H1 (cell line): ENCODE measurements around the gene AKR1C8. TPM values are rescaled to one million over a fixed set of nuclear protein-coding genes. Genes with fewer than 3 reads are reported as not detected.

Experiments
- CTCF ChIA-PET: fragments of 300-600 bp; sonication (Branson Sonifier 250); formaldehyde crosslinking; loops from one replicate; lab custom pipeline; 2021; ENCODE audit not compliant: partially characterized antibody; lab: Charles Lee
- POLR2A ChIA-PET: fragments of 300-600 bp; sonication (Branson Sonifier 250); formaldehyde crosslinking; loops from one replicate; lab custom pipeline; 2021; ENCODE audit warnings: inconsistent platforms; ENCODE audit not compliant: partially characterized antibody; lab: Charles Lee
- DNase-seq, 2 experiments: peaks; one replicate each; pipeline versions ENCODE4 v3.0.0 to v3.0.0-alpha.2; 2010 to 2022; ENCODE audit warnings: low spot score in 2 of 2, low read depth in 1 of 2, mixed read lengths in 1 of 2
- FAIRE-seq: peaks from 2 replicates; lab custom pipeline; 2011; peaks lifted over from hg19 to GRCh38; lab: Jason Lieb, UNC
- H2AFZ ChIP-seq: 2 replicates; pipeline ENCODE4 v1.8.1; 2012; ENCODE audit warnings: low read length, inconsistent platforms
- H2AK5ac ChIP-seq: 2 replicates; pipeline ENCODE4 v1.6.1; 2013; ENCODE audit warnings: low read depth, low read length
- H2BK120ac ChIP-seq: replicated peaks from 2 replicates; pipeline ENCODE3; 2013; ENCODE audit warnings: low read depth, low read length, inconsistent platforms
- H2BK12ac ChIP-seq: 2 replicates; pipeline ENCODE4 v1.6.1; 2013; ENCODE audit warnings: low read depth, low read length
- H2BK15ac ChIP-seq: 2 replicates; pipeline ENCODE4 v1.6.1; 2013; ENCODE audit warnings: low read length
- H2BK20ac ChIP-seq: 2 replicates; pipeline ENCODE4 v1.6.1; 2013; ENCODE audit warnings: low read length
- H2BK5ac ChIP-seq: 2 replicates; pipeline ENCODE4 v1.6.1; 2013; ENCODE audit warnings: low read depth, low read length
- H3K14ac ChIP-seq: 2 replicates; pipeline ENCODE4 v1.6.1; 2013; ENCODE audit warnings: inconsistent platforms; ENCODE audit not compliant: insufficient read length
- H3K18ac ChIP-seq: 2 replicates; pipeline ENCODE4 v1.6.1; 2013; ENCODE audit warnings: low read length; ENCODE audit errors: extremely low read depth
- H3K23ac ChIP-seq: 2 replicates; pipeline ENCODE4 v1.6.1; 2013; ENCODE audit warnings: inconsistent platforms; ENCODE audit not compliant: insufficient read length
- H3K23me2 ChIP-seq: 2 replicates; pipeline ENCODE4 v1.6.1; 2013; ENCODE audit warnings: low read depth, low read length
- H3K27ac ChIP-seq: 2 replicates; pipeline ENCODE4 v1.6.1; 2011; ENCODE audit warnings: low read depth, low read length, inconsistent platforms
- H3K27me3 ChIP-seq, 4 experiments: replicated peaks in 1 of 4; 1 replicate in 1 of 4; 2 replicates in 3 of 4; pipeline versions ENCODE4 v1.6.1 to v1.8.1; 2011 to 2013; ENCODE audit warnings: low read length in 3 of 4, mild to moderate bottlenecking in 3 of 4, inconsistent platforms in 2 of 4, mixed read lengths in 2 of 4, moderate library complexity in 1 of 4; ENCODE audit not compliant: control insufficient read depth in 3 of 4, insufficient read depth in 3 of 4; ENCODE audit errors: extremely low read depth in 1 of 4
- H3K36me3 ChIP-seq, 4 experiments: 2 replicates each; pipeline versions ENCODE4 v1.6.1 to v1.8.1; 2011 to 2013; ENCODE audit warnings: mild to moderate bottlenecking in 4 of 4, low read length in 3 of 4, moderate library complexity in 2 of 4, control low read depth in 1 of 4, inconsistent platforms in 1 of 4; ENCODE audit not compliant: insufficient read depth in 4 of 4, control insufficient read depth in 2 of 4
- H3K4ac ChIP-seq: replicated peaks from 2 replicates; pipeline ENCODE3; 2013; ENCODE audit warnings: low read length, low read depth, mixed read lengths, inconsistent platforms; ENCODE audit not compliant: insufficient read length
- H3K4me1 ChIP-seq, 4 experiments: replicated peaks in 1 of 4; 1 replicate in 1 of 4; 2 replicates in 3 of 4; pipeline versions ENCODE4 v1.6.1 to v1.8.1; 2011 to 2013; ENCODE audit warnings: low read length in 3 of 4, inconsistent platforms in 2 of 4, mixed read lengths in 1 of 4; ENCODE audit not compliant: insufficient read depth in 4 of 4, control insufficient read depth in 3 of 4
- H3K4me2 ChIP-seq, 2 experiments: 2 replicates each; pipeline versions ENCODE4 v1.6.1 to v1.8.1; 2011 to 2013; ENCODE audit warnings: low read depth in 2 of 2, low read length in 2 of 2, control low read depth in 1 of 2, inconsistent platforms in 1 of 2, mild to moderate bottlenecking in 1 of 2; ENCODE audit not compliant: insufficient read depth in 1 of 2
- H3K4me3 ChIP-seq, 4 experiments: fragments of 200-600, 300-600 bp in 1 of 4; sonication (generic), shearing (Covaris generic), sonication (Bioruptor Twin) in 1 of 4; 2 replicates each; pipeline versions ENCODE4 v1.5.1 to v1.8.1; 2011 to 2016; ENCODE audit warnings: low read length in 4 of 4, low read depth in 3 of 4, control low read depth in 2 of 4, inconsistent platforms in 2 of 4, mild to moderate bottlenecking in 2 of 4, mixed read lengths in 1 of 4, moderate library complexity in 1 of 4; ENCODE audit not compliant: insufficient read depth in 2 of 4; ENCODE audit errors: extremely low read depth in 1 of 4
- H3K56ac ChIP-seq: replicated peaks from 2 replicates; pipeline ENCODE3; 2013; ENCODE audit warnings: low read depth, mild to moderate bottlenecking, mixed read lengths, low read length, inconsistent platforms; ENCODE audit not compliant: insufficient read length
- H3K79me1 ChIP-seq: 2 replicates; pipeline ENCODE4 v1.6.1; 2013; ENCODE audit warnings: low read depth, low read length, control low read depth
- H3K79me2 ChIP-seq, 2 experiments: 2 replicates each; pipeline versions ENCODE4 v1.6.1 to v1.8.1; 2012 to 2013; ENCODE audit warnings: low read length in 2 of 2, mild to moderate bottlenecking in 2 of 2, inconsistent platforms in 1 of 2; ENCODE audit not compliant: insufficient read depth in 2 of 2, control insufficient read depth in 1 of 2
- H3K9ac ChIP-seq, 4 experiments: replicated peaks in 1 of 4; 1 replicate in 1 of 4; 2 replicates in 3 of 4; pipeline versions ENCODE4 v1.6.1 to v1.8.1; 2011 to 2013; ENCODE audit warnings: low read depth in 3 of 4, low read length in 3 of 4, control low read depth in 2 of 4, mild to moderate bottlenecking in 2 of 4, moderate library complexity in 2 of 4, inconsistent platforms in 1 of 4; ENCODE audit errors: extremely low read depth in 1 of 4
- H3K9me3 ChIP-seq, 2 experiments: 2 replicates each; pipeline versions ENCODE4 v1.6.1 to v1.8.1; 2012 to 2013; ENCODE audit warnings: mild to moderate bottlenecking in 2 of 2, moderate library complexity in 2 of 2, control low read depth in 1 of 2, inconsistent platforms in 1 of 2, low read depth in 1 of 2, low read length in 1 of 2, mixed read lengths in 1 of 2; ENCODE audit not compliant: insufficient read depth in 2 of 2
- H4K20me1 ChIP-seq, 2 experiments: replicated peaks in 1 of 2; 2 replicates each; pipeline versions ENCODE3 to v1.8.1; 2011 to 2013; ENCODE audit warnings: inconsistent platforms in 2 of 2, low read length in 2 of 2, mild to moderate bottlenecking in 1 of 2; ENCODE audit not compliant: insufficient read depth in 2 of 2, control insufficient read depth in 1 of 2
- H4K5ac ChIP-seq: 2 replicates; pipeline ENCODE4 v1.6.1; 2013; ENCODE audit warnings: low read length, low read depth, mixed read lengths, inconsistent platforms; ENCODE audit not compliant: insufficient read length
- H4K8ac ChIP-seq: 2 replicates; pipeline ENCODE4 v1.8.0; 2013; ENCODE audit warnings: mild to moderate bottlenecking, moderate library complexity, low read length, inconsistent platforms; ENCODE audit not compliant: insufficient read depth; ENCODE audit errors: extremely low read depth
- H4K91ac ChIP-seq: replicated peaks from 2 replicates; pipeline ENCODE3; 2013; ENCODE audit warnings: low read length, mixed read lengths, inconsistent platforms; ENCODE audit not compliant: insufficient read length
- CREB1 ChIP-seq: IDR thresholded peaks from 2 replicates; pipeline ENCODE4 v1.6.1; 2012; ENCODE audit warnings: inconsistent platforms
- CTBP2 ChIP-seq: IDR thresholded peaks from 2 replicates; pipeline ENCODE4 v1.7.0; 2011; ENCODE audit warnings: borderline replicate concordance, mild to moderate bottlenecking, moderate library complexity, mixed read lengths, low read length; ENCODE audit not compliant: insufficient read depth, insufficient read length
- EGR1 ChIP-seq: IDR thresholded peaks from 2 replicates; pipeline ENCODE4 v1.6.1; 2011; ENCODE audit warnings: low read depth, low read length, borderline replicate concordance
- GABPA ChIP-seq: IDR thresholded peaks from 2 replicates; pipeline ENCODE4 v1.6.1; 2011; ENCODE audit warnings: mild to moderate bottlenecking, low read length, moderate library complexity, borderline replicate concordance; ENCODE audit not compliant: insufficient read depth
- GTF2F1 ChIP-seq: IDR thresholded peaks from 2 replicates; pipeline ENCODE4 v1.6.1; 2012; ENCODE audit warnings: low read depth, low read length, improper control_type of control experiment, borderline replicate concordance
- POU5F1 ChIP-seq: IDR thresholded peaks from 2 replicates; pipeline ENCODE4 v1.6.1; 2011; ENCODE audit warnings: low read depth, mild to moderate bottlenecking, low read length, moderate library complexity
- SP1 ChIP-seq: IDR thresholded peaks from 2 replicates; pipeline ENCODE4 v1.6.1; 2011; ENCODE audit warnings: low read depth, low read length
- SRF ChIP-seq: IDR thresholded peaks from 2 replicates; pipeline ENCODE4 v1.6.1; 2011; ENCODE audit warnings: mild to moderate bottlenecking, low read depth, low read length, moderate library complexity
- TCF12 ChIP-seq: IDR thresholded peaks from 2 replicates; pipeline ENCODE4 v1.6.1; 2011; ENCODE audit warnings: low read depth, mild to moderate bottlenecking, low read length
- YY1 ChIP-seq: IDR thresholded peaks from 2 replicates; pipeline ENCODE4 v1.6.1; 2011; ENCODE audit warnings: low read depth, mild to moderate bottlenecking, low read length
- WGBS, 2 experiments: shearing (Covaris generic) in 1 of 2; methylation state at CpG; one replicate each; pipeline versions ENCODE4 v1.1.6 to v1.1.7; 2013 to 2015; ENCODE audit warnings: low lambda C conversion rate in 2 of 2, mixed read lengths in 2 of 2, inconsistent platforms in 1 of 2, low coverage in 1 of 2, missing lambda C conversion rate in 1 of 2; ENCODE audit not compliant: insufficient replicate concordance in 2 of 2, insufficient coverage in 1 of 2, insufficient read length in 1 of 2; ENCODE audit errors: extremely low coverage in 1 of 2, missing lambda C conversion rate in 1 of 2; 5-methylcytosine and 5-hydroxymethylcytosine counted together
- polyA plus RNA-seq, 7 experiments: library from polyadenylated mRNA; depleted of rRNA in 3 of 7; stranded (reverse) in 5 of 7; unstranded in 2 of 7; fragments of >200 nt in 5 of 7; fragments of 200-250 nt in 2 of 7; gene quantifications; 1 replicate in 5 of 7; 2 replicates in 1 of 7; 4 replicates in 1 of 7; pipeline versions ENCODE4 v1.2.1 to v1.2.3, GENCODE V29; 2011 to 2013; ENCODE audit warnings: missing spikeins in 2 of 7, mixed read lengths in 2 of 7
- total RNA-seq: library from RNA; stranded (reverse); fragmentation: NEBNext Ultra II Directional; extraction: Animal tissue kit (Norgen Biotek cat#: 25700); gene quantifications from 2 replicates; pipeline ENCODE4 v1.2.1, GENCODE V29; 2021
- TF ChIP-seq, protein P1 (sequence below): IDR thresholded peaks from 2 replicates; pipeline ENCODE4 v1.6.1; 2012; ENCODE audit warnings: inconsistent platforms

AKR1C8 gene
- total and polyA plus RNA-seq, 2 of the 8 experiments (the other 6 are each of a cell fraction or from before 2014, with no cell fraction given): not detected

- Histone ChIP-seq H2AFZ (no peak overlapping the region), H3K4ac (no peak overlapping the region), H3K36me3 (no peaks in the 10 kb centered on the region), H4K20me1 (no peaks in the 10 kb centered on the region), H4K91ac (no peak overlapping the region), H2BK5ac (no peak overlapping the region), H2BK20ac (no peak overlapping the region), H2AK5ac (no peak overlapping the region), H3K4me2 (no peak overlapping the region), H4K5ac (no peak overlapping the region), H3K79me1 (no peaks in the 10 kb centered on the region), H3K56ac (no peak overlapping the region), H3K4me3 (no peak overlapping the region), H3K18ac (no peak overlapping the region), H2BK120ac (no peak overlapping the region), H2BK15ac (no peak overlapping the region), H3K9me3 (no peaks in the 10 kb centered on the region), H3K79me2 (no peaks in the 10 kb centered on the region), H3K9ac (no peak overlapping the region), H3K4me1 (no peaks in the 10 kb centered on the region), H3K23me2 (no peaks in the 10 kb centered on the region), H3K14ac (no peak overlapping the region), H3K27me3 (no peaks in the 10 kb centered on the region), H2BK12ac (no peak overlapping the region), H3K27ac (no peak overlapping the region), H4K8ac (no peak overlapping the region), H3K23ac (no peak overlapping the region)
- POLR2A ChIA-PET: no interaction called here
- CTCF ChIA-PET: interaction anchor here (0.7 to 1.2 kb wide), 2 partner anchors 64 to 253 kb away, joined by 3 to 4 read pairs; no protein-coding TSS in a partner anchor
- no peak for FAIRE-seq
- 88% methylated on average over 6 of the region's 6 CpGs; no CpG with 5 or more reads in 1 of the 2 experiments for WGBS, 2 experiments
- no peak for DNase-seq
- TF ChIP-seq SRF: no peak
- no peak for TF ChIP-seq POU5F1
- TF ChIP-seq, protein P1, sequence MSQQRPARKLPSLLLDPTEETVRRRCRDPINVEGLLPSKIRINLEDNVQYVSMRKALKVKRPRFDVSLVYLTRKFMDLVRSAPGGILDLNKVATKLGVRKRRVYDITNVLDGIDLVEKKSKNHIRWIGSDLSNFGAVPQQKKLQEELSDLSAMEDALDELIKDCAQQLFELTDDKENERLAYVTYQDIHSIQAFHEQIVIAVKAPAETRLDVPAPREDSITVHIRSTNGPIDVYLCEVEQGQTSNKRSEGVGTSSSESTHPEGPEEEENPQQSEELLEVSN: no peak
- no peak for TF ChIP-seq GABPA
- no peak for TF ChIP-seq YY1
- TF ChIP-seq CREB1: no peak
- no peak for TF ChIP-seq EGR1
- TF ChIP-seq TCF12: no peak
- no peak for TF ChIP-seq GTF2F1
- TF ChIP-seq SP1: no peak
- no peak for TF ChIP-seq CTBP2
Observed at GRCh38 chr10:5234106-5234860, 49.3 kb upstream of the AKR1C8 start.
